Superior temporal gyrus (tissue), 1 donor: ENCODE data around the gene GBA2.

Source experiments
- DNase-seq: peaks from one replicate; pipeline ENCODE4 v3.0.0-alpha.2; 2016; ENCODE audit errors: extremely low spot score

Gene GBA2

GRCh38 chr9:35691757-35692301 is 57.2 kb downstream of the GBA2 start:
- no peak for DNase-seq

- no peak for DNase-seq
These were observed 57.7 kb downstream of the GBA2 start for GRCh38 chr9:35691334-35691650.

GRCh38 chr9:35690614-35691333 is 58.3 kb downstream of the GBA2 start:
- DNase-seq = no peak

DNA sequence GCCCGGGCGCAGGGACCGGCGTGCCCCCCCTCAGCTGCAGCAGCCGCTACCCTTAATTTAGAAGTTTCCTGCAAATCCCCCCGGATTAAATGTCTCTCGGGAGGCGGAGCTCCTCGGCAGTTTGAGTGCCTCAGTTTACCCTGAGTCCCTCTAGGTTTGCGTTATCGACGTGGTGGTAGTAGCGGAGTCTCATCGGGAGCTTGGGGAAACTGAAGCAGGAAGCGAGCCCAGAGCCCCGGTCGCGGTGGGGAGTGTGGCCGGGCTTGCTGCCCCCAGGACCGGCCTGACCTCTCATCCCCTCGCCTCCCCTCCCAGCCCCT is 58.8 kb downstream of the GBA2 start:
- no peak for DNase-seq

DNA sequence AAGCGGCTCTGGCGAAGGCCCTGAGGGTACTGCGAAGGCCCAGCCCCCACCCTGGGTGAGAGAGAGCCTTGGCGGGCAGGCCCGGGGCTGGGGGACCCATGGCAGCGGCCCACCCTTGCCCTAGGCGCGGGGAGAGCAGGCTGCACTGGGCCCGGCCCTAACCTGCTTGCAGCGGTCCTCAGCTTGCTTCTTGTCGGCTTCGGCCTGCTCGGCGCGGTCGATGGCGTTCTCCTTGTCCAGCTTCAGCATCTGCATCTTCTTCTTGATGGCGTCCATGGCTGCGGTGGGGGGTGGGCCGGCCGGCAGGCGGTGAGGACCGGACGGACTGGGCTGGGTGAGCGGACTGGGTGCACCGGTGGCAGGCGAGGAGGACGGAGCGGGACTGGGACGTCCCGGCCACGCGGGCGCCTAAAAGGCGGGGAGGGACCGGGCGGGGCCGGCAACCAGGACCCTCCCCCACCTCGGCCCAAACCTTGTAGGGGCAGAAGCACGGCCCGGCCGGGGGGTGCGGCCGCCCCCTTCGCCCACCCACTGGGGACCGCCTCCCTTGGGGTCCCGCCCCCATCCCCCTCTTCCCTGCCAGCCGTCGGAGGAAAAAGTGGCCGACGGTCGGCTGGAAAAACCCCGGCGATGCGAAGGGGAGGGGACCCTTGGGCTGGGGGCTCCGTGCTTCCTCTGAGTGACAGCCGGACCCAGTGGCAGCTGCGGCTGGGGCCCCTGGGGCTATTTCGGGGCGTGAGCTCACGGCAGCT is 59.3 kb downstream of the GBA2 start, which contains the start of gene TPM2:
TPM2 (minus strand) TSS at position 384 of the 752 bp plus-strand sequence; CDS start at position 276, 108 bp downstream.
- no peak for DNase-seq

- DNase-seq = no peak
These were observed 60.2 kb downstream of the GBA2 start for GRCh38 chr9:35688558-35689541.

- DNase-seq = no peak
These were observed 61.0 kb downstream of the GBA2 start for GRCh38 chr9:35687972-35688557.

DNA sequence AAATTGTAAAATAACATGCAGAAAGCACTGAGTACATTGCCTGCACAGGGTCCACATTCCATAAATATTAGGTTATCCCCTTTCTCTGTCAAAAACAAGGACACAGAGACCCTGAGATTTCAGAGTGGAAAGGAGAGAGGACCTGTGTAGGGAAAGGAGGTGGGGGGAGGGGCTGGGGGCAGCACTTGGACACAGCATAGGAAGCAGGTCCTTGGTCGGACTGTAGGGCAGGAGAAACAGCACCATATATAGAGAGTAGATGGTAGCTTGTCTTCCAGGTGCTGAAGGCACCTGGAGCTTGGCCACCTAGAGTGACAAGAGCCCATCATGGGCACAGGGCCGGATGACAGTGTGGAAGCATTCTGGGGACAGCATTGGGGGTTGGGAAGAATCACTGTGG is 61.7 kb downstream of the GBA2 start:
- DNase-seq = no peak
